Right atrium auricular region (tissue), 2 donors: ENCODE data around the gene PNLIPRP3. TPM values are rescaled to one million over a fixed set of nuclear protein-coding genes. Genes with fewer than 3 reads are reported as not detected.
"Not testable (repeated sequence)": the region's sequence is repeated elsewhere in the genome, so short reads cannot be mapped to it uniquely, and the experiment has no call there.

Experiments used
- DNase-seq: peaks from one replicate; pipeline ENCODE4 v3.0.0-alpha.2; 2019; ENCODE audit warnings: low spot score
- H3K27ac ChIP-seq, 2 donors: fragments of 200-600 bp; sonication (generic); 1 replicate in 1 of 2; 2 replicates in 1 of 2; pipeline ENCODE4 v1.5.1; 2016 to 2019
- H3K27me3 ChIP-seq, 2 donors: fragments of 200-600 bp; sonication (generic); one replicate each; pipeline versions ENCODE4 v1.5.1 to v1.6.0; 2017 to 2019
- H3K36me3 ChIP-seq: fragments of 200-600 bp; sonication (generic); one replicate; pipeline ENCODE4 v1.5.1; 2016
- H3K4me1 ChIP-seq, 2 donors: fragments of 200-600 bp; sonication (generic); one replicate each; pipeline versions ENCODE4 v1.5.1 to v1.6.0; 2017 to 2019
- H3K4me3 ChIP-seq, 2 donors: fragments of 200-600 bp; sonication (generic); 1 replicate in 1 of 2; 2 replicates in 1 of 2; pipeline ENCODE4 v1.5.1; 2017 to 2019; ENCODE audit warnings: mild to moderate bottlenecking in 1 of 2, moderate library complexity in 1 of 2
- H3K9me3 ChIP-seq, 2 donors: fragments of 200-600 bp; sonication (generic); one replicate each; pipeline ENCODE4 v1.5.1; 2019
- total RNA-seq, 2 donors: library from RNA; depleted of rRNA; stranded (reverse); fragments of >200 nt; gene quantifications; one replicate each; pipeline ENCODE4 v1.1.0, GENCODE V29; 2016
- TF ChIP-seq, protein P1 (sequence below), 2 donors: fragments of 200-600 bp; sonication (generic); IDR thresholded peaks; one replicate each; pipeline ENCODE4 v1.5.1; 2019; ENCODE audit warnings: antibody characterized with exemption in 2 of 2

The PNLIPRP3 gene
- total RNA-seq: not detected

DNA sequence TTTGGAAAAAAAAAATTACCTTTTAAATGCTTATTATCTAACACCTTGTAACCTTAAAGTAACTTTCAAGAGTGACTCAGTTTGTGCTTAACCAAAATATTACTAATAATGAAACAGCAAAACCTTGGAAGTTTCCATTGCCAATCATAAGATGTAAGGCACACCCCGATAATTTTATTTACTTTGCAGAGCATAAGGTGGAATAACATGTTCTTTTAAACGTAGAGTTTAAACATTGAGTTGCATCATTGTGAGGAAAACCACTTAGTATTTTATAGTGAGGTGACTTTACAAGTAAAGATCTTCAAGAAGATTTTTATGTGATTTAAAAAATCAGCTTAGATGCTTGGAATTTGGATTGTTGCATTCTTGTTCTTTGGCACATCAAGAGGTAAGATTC lies at the start of gene PNLIPRP3:
PNLIPRP3 (plus strand) TSS at position 177 of the 400 bp plus-strand sequence; CDS start at position 343, 166 bp downstream.
- Histone ChIP-seq H3K27me3 (no peaks in the 10 kb centered on the region), H3K27ac (no peak within 1 kb of the TSS), H3K9me3 (no peaks in the 10 kb centered on the region), H3K4me1 (no peaks in the 10 kb centered on the region), H3K36me3 (no peaks in the 10 kb centered on the region), H3K4me3 (no peak within 1 kb of the TSS)
- DNase-seq: no peak
- TF ChIP-seq, protein P1, sequence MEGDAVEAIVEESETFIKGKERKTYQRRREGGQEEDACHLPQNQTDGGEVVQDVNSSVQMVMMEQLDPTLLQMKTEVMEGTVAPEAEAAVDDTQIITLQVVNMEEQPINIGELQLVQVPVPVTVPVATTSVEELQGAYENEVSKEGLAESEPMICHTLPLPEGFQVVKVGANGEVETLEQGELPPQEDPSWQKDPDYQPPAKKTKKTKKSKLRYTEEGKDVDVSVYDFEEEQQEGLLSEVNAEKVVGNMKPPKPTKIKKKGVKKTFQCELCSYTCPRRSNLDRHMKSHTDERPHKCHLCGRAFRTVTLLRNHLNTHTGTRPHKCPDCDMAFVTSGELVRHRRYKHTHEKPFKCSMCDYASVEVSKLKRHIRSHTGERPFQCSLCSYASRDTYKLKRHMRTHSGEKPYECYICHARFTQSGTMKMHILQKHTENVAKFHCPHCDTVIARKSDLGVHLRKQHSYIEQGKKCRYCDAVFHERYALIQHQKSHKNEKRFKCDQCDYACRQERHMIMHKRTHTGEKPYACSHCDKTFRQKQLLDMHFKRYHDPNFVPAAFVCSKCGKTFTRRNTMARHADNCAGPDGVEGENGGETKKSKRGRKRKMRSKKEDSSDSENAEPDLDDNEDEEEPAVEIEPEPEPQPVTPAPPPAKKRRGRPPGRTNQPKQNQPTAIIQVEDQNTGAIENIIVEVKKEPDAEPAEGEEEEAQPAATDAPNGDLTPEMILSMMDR (IDR thresholded peaks at IDR 0.05): no peak

DNA sequence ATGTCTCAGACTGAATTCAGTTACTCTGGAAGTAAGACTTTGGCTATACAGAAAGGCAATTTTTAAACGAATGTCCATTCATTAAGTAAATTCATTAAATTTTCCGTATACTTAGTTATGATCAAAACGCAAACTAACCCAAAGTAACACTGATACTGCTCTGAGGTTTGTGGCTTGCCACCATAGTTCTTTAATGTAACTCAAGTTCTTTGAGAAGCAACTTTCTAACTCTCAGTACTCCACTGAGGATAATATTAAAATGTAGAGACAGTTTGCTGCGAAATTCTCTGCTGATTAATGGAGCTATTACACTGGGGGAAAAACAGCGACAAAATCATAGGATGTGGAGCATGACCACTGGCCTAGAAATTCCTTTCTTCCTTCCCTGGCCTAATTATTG lies 45.4 kb upstream of the PNLIPRP3 start:
- TF ChIP-seq, protein P1 (IDR thresholded peaks at IDR 0.05): no peak
- no peak for DNase-seq
- H3K4me1 ChIP-seq: no peaks in the 10 kb centered on the region
- H3K27ac ChIP-seq: no peak overlapping the region
- no peaks in the 10 kb centered on the region for H3K27me3 ChIP-seq
- no peaks in the 10 kb centered on the region for H3K9me3 ChIP-seq
- H3K4me3 ChIP-seq: no peak overlapping the region
- no peaks in the 10 kb centered on the region for H3K36me3 ChIP-seq

DNA sequence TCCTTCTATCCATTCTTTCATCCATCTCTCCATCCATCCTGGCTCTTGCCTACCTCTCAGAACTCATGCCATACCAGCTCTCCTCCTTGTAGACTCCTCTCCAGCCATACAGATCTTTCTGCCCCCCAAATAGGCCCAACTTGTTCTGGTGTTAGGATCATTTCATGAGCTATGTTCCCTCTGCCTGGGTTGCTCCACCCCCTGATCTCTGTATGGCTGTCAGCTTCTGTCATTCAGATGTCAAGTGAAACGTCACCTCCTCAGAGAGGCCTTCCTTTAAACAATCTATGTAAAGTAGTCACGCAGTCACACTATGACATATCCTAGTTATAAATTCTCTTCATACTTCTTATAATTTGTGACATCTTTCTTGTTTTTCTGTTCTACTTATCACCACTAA lies 42.3 kb upstream of the PNLIPRP3 start:
- Histone ChIP-seq H3K27ac (no peak overlapping the region), H3K4me3 (no peak overlapping the region), H3K9me3 (no peaks in the 10 kb centered on the region), H3K36me3 (no peaks in the 10 kb centered on the region), H3K4me1 (no peaks in the 10 kb centered on the region), H3K27me3 (no peaks in the 10 kb centered on the region)
- no peak for DNase-seq
- TF ChIP-seq, protein P1 (IDR thresholded peaks at IDR 0.05): no peak

DNA sequence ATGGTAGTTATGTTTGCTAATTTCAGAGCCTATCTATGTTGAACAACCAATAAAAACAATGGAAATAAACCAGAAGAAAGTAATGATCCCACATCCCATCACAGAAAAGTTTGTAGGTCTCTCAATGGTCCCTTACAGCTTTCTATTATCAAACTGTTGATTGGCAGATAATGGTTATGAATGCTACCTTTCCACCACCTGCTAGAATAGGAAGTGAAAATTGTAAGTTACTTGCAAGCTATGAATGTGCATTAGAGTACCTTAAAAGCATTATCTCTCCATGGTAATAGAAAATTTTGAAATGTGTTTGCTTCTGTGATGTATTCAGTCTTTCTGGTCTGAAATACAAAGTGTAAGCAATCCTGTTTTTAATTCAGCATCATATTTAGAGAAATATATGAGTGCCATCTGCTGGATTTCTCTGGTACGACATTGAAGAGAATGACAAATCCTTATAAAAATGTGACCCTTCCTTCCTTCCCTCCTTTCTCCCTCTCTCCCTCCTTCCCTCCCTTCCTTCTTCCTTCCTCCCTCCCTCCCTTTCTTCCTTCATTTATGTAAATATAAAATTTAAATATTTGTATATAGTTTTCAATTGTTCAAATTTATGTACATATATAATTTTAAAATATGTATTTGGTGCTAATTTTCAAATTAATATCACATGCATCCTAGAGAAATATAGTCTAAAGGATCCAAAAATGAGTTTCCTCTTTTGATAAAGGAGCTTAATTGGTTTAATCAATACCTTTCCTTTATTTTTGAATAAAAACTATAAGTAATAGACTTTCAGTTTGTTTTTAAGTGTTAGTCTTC lies 41.4 kb upstream of the PNLIPRP3 start:
- Histone ChIP-seq H3K27me3 (no peaks in the 10 kb centered on the region), H3K36me3 (no peaks in the 10 kb centered on the region), H3K9me3 (no peaks in the 10 kb centered on the region), H3K4me3 (no peak overlapping the region), H3K4me1 (no peaks in the 10 kb centered on the region), H3K27ac (no peak overlapping the region)
- DNase-seq: no peak
- TF ChIP-seq, protein P1 (IDR thresholded peaks at IDR 0.05): peak; percentile 24 to 69

DNA sequence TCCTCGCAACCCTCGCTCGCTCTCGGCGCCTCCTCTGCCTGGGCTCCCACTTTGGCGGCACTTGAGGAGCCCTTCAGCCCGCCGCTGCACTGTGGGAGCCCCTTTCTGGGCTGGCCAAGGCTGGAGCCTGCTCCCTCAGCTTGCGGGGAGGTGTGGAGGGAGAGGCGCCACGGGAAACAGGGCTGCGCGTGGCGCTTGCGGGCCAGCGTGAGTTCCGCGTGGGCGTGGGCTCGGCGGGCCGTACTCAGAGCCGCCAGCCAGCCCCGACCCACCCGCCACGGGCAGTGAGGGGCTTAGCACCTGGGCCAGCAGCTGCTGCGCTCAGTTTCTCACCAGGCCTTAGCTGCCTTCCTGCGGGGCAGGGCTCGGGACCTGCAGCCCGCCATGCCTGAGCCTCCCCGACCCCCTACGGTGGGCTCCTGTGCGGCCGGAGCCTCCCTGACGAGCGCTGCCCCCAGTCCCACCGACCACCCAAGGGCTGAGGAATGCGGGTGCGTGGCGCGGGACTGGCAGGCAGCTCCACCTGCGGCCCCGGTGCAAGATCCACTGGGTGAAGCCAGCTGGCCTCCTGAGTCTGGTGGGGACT lies 34.3 kb upstream of the PNLIPRP3 start:
- not testable (repeated sequence) for H3K36me3 ChIP-seq, H3K4me3 ChIP-seq, H3K9me3 ChIP-seq, H3K4me1 ChIP-seq, H3K27me3 ChIP-seq, H3K27ac ChIP-seq, DNase-seq

DNA sequence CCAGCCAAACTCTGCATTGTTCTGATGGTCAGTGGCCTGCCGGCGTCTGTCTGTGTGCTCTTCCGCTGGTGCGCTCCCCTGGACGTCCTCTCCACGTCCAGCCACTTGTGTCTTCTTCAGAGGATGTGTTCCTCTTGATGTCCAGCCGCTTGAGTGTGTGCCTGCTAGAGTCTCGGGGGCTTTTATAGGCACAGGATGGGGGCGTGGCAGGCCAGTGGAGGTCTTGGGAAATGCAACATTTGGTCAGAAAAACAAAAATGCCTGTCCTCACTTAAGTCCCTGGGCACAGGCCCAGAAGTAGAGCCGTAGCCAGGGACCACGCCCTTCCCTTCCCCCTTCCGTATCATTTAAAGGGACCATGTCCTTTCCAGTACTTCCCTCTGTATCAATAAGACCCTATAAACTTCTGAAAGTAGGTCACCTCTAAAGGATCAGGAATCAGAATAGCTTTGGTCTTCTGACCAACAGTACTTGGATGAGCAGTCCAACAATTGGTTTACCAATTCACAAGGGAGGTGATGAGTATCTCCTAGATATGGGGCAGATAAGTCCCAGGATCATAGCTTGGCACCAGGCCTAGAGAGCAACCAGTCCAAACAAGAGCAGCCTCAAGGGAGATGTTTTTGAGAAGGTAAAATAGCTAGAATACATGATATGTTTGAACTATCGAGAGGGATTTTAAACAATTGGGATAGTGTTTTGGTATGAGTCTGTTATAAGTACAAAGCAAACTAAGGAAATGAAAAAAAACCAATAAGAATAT lies 32.2 kb upstream of the PNLIPRP3 start:
- H3K4me1 ChIP-seq: no peaks in the 10 kb centered on the region
- H3K27me3 ChIP-seq: no peaks in the 10 kb centered on the region
- H3K4me3 ChIP-seq: no peak overlapping the region
- no peaks in the 10 kb centered on the region for H3K36me3 ChIP-seq
- TF ChIP-seq, protein P1 (IDR thresholded peaks at IDR 0.05): no peak
- no peak for DNase-seq
- H3K27ac ChIP-seq: no peak overlapping the region
- no peaks in the 10 kb centered on the region for H3K9me3 ChIP-seq
